KBM-7 (cell line): ENCODE measurements around the gene CEACAM19.

Experiments
- DNase-seq: peaks from one replicate; pipeline ENCODE4 v3.0.0-alpha.2; 2015
- in situ Hi-C: fragments of 300-500 bp; cut with MboI; formaldehyde crosslinking; loops from 2 replicates; pipeline ENCODE4 v1.14.3; 2020; ENCODE audit warnings: low sequenced_read_pairs, low pct_unique_long_range_greater_than_20kb, mixed read lengths

The CEACAM19 gene

DNA sequence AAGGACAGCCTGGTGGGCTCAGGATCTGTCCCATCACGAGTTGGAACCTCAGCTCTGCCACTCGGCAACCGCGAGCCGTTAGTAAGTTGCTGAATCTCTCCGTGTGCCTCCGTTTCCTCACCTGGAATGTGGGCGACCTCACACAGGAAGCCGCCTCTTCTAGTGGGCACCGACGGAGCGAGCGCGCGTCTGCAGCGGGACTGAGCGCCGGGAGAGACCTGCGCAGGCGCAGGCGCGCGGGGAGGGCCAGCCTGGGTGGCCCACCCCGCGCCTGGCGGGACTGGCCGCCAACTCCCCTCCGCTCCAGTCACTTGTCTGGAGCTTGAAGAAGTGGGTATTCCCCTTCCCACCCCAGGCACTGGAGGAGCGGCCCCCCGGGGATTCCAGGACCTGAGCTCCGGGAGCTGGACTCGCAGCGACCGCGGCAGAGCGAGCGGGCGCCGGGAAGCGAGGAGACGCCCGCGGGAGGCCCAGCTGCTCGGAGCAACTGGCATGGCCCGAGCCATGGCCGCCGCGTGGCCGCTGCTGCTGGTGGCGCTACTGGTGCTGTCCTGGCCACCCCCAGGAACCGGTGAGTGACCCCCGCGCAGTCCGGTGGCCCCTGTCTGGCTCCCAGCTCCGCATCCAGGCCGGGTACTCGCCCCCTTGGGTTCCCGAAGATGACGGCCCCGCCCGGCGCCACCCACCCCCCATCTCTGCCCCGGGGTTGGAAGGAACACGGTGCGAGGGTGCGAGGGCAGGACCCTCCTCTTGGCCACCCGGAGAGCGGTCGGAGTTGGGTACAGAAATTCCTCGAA is 27.5 kb upstream of the CEACAM19 start, which contains the start of gene PVR:
PVR (plus strand) TSS at position 306 of the 797 bp plus-strand sequence; CDS start at position 493, 187 bp downstream.
- DNase-seq = peak; percentile 79
- in situ Hi-C loops = loop anchor here (10.0 kb wide), 1 partner anchor 49 kb away; no protein-coding TSS in a partner anchor

GRCh38 chr19:44644402-44645016 is 26.8 kb upstream of the CEACAM19 start:
- DNase-seq = peak; percentile 69
- in situ Hi-C loops = loop anchor here (10.0 kb wide), 1 partner anchor 50 kb away; no protein-coding TSS in a partner anchor

DNA sequence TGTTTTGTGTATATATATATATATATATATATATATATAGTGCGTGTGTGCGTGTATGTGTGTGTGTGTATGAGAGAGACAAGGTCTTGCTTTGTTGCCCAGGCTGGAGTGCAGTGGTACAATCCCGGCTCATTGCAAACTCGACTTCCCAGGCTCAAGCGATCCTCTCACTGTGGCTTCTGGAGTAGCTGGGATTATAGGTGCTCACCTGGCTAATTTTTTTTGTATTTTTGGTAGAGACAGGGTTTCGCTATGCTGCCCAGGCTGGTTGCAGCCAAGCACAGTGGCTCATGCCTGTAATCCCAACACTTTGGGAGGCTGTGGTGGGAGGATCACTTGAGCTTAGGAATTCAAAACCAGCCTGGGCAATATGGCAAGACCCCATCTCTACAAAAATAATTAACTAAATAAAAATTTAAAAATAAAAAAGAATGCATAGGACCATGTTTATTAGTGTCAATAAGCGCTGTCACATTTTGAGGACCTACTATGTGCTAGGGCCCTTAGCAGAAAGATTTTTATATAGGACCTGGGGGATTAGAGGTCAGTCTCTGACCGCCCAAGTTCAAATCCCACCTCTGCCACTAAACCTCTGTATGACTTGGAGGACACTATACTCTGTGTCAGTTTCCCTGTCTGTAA is 25.8 kb upstream of the CEACAM19 start:
- peak; percentile 29 for DNase-seq
- in situ Hi-C loops = loop anchor here (10.0 kb wide), 1 partner anchor 51 kb away; no protein-coding TSS in a partner anchor

DNA sequence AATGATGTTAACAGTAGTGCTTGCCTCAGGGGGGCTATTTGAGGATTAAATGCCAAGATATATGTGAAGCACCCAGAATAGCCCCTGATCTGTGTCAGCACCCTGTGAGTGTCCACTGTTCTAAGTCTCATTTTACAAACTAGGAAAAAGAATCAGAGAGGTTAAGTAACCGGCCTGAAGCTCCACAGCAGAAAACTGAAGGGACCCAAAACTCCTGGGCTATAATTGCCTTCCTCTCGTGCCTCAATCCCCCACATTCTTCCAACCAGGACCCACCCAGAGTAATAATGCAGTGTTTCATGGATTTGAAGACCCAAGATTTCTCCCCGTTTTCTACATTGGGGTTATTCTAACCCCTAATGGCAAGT is 25.2 kb upstream of the CEACAM19 start:
- no peak for DNase-seq
- in situ Hi-C loops = loop anchor here (10.0 kb wide), 1 partner anchor 51 kb away; no protein-coding TSS in a partner anchor

DNA sequence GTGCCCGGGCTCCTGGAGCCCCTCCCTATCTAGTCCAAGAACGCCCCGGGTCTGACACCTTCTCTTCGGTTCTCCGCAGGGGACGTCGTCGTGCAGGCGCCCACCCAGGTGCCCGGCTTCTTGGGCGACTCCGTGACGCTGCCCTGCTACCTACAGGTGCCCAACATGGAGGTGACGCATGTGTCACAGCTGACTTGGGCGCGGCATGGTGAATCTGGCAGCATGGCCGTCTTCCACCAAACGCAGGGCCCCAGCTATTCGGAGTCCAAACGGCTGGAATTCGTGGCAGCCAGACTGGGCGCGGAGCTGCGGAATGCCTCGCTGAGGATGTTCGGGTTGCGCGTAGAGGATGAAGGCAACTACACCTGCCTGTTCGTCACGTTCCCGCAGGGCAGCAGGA is 24.1 kb upstream of the CEACAM19 start:
- in situ Hi-C loops = loop anchor here (10.0 kb wide), 1 partner anchor 52 kb away; no protein-coding TSS in a partner anchor
- no peak for DNase-seq

GRCh38 chr19:44648631-44649251 is 22.5 kb upstream of the CEACAM19 start:
- no peak for DNase-seq
- in situ Hi-C loops = loop anchor here (10.0 kb wide), 1 partner anchor 54 kb away; no protein-coding TSS in a partner anchor

DNA sequence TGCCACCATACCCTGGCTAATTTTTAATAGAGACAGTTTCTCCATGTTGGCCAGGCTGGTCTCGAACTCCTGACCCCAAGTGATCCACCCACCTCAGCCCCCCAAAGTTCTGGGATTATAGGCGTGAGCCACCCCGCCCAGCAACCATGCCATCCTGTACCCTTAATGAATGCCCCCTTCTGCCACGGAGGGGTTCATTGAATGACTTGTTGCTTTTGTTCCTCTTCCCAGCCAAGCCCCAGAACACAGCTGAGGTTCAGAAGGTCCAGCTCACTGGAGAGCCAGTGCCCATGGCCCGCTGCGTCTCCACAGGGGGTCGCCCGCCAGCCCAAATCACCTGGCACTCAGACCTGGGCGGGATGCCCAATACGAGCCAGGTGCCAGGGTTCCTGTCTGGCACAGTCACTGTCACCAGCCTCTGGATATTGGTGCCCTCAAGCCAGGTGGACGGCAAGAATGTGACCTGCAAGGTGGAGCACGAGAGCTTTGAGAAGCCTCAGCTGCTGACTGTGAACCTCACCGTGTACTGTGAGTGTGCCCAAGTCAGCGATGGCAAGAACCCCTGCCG is 21.6 kb upstream of the CEACAM19 start:
- in situ Hi-C loops = loop anchor here (10.0 kb wide), 1 partner anchor 55 kb away; no protein-coding TSS in a partner anchor
- DNase-seq = no peak

DNA sequence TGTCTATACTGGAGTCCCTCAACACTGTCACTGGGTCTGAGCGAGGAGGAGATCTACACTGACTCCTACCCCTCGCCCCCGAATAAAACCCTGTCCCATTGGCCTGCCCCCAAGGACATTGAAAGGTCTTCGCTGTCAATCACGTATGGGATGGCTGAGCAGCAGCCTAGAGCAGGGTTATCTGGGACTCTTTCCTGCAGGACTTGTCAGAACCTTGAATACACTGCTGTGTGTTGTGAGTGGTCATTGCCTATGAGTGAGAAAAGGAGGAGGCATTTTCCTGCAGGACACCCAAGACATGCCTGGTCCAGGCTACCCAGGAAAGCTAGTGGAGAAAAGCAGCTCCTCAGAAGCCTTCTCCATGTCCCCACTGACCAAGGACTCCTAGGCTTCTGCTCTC is 17.9 kb upstream of the CEACAM19 start:
- in situ Hi-C loops = no loop called here
- DNase-seq = no peak

- DNase-seq = peak; percentile 39
- in situ Hi-C loops = no loop called here
Observed at GRCh38 chr19:44653977-44654774, 17.1 kb upstream of the CEACAM19 start.

GRCh38 chr19:44657211-44657921 is 13.9 kb upstream of the CEACAM19 start:
- in situ Hi-C loops = no loop called here
- DNase-seq = peak; percentile 82

GRCh38 chr19:44658069-44658733 is 13.1 kb upstream of the CEACAM19 start:
- in situ Hi-C loops = no loop called here
- DNase-seq = no peak

DNA sequence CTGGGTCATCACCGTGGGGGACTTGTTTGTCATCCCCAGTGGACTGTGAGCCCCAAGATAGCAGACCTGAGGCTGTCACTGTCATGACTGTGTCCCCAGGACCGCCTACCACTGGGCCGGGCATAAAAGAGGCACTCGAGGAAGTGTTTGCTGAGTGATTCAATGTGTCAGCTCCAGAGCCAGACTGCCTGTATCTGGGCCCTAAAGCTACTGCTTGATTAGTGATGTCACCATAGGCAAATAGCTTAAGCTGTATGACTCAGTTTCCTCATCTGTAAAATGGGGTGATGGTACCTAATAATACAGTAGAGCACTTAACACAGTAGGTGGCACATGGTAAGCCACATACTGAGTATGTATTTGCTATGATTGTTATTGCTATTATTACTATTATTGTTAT is 11.2 kb upstream of the CEACAM19 start:
- no peak for DNase-seq
- in situ Hi-C loops = no loop called here

- no peak for DNase-seq
- in situ Hi-C loops = no loop called here
Observed at GRCh38 chr19:44661205-44661604, 10.1 kb upstream of the CEACAM19 start.

- in situ Hi-C loops = no loop called here
- DNase-seq = no peak
Observed at GRCh38 chr19:44661904-44662303, 9.4 kb upstream of the CEACAM19 start.

DNA sequence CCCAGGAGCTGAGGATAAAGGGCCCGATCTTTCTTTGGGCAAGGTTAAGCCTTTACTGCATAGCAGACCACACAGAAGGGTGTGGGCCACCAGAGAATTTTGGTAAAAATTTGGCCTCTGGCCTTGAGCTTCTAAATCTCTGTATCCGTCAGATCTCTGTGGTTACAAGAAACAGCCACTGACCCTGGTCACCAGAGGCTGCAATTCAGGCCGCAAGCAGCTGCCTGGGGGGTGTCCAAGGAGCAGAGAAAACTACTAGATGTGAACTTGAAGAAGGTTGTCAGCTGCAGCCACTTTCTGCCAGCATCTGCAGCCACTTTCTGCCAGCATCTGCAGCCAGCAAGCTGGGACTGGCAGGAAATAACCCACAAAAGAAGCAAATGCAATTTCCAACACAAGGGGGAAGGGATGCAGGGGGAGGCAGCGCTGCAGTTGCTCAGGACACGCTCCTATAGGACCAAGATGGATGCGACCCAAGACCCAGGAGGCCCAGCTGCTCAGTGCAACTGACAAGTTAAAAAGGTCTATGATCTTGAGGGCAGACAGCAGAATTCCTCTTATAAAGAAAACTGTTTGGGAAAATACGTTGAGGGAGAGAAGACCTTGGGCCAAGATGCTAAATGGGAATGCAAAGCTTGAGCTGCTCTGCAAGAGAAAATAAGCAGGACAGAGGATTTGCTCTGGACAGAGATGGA is 8.4 kb upstream of the CEACAM19 start:
- in situ Hi-C loops = no loop called here
- DNase-seq = no peak

- DNase-seq = no peak
Observed at GRCh38 chr19:44663996-44664395, 7.3 kb upstream of the CEACAM19 start.

DNA sequence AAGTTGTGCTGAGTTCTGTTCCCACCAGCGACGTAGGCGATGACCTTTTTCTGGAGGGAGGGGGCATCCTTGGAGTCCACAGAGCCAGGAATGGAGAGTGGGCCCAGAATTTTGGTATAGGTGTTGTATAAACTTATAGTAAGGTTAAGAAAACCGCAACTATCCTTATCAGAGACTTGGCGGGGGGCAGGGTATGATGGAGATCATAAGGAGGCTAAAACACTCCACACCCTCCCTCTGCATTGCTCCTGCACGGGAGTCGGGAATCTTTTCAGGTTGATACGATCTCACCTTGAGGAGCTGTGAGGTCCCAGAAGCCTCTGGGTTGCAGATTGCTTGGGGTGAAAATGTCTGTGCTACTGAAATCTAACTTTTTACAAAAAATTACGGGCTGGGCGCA is 6.3 kb upstream of the CEACAM19 start:
- in situ Hi-C loops = no loop called here
- DNase-seq = no peak

More at GRCh38 chr19:44663996-44664395, 7.3 kb upstream of the CEACAM19 start:
- in situ Hi-C loops = no loop called here
